Activated T-cell treated with anti-CD3 and anti-CD28 coated beads, Interleukin-2, amount 50 U/mL, for 48 hours (primary cell): ENCODE results near the gene NR2F6.
"Not testable (repeated sequence)": the region's sequence is repeated elsewhere in the genome, so short reads cannot be mapped to it uniquely, and the experiment has no call there.

ENCODE experiments used
- DNase-seq, 2 experiments: peaks; one replicate each; pipeline ENCODE4 v3.0.0-alpha.2; 2020

The NR2F6 gene

DNA sequence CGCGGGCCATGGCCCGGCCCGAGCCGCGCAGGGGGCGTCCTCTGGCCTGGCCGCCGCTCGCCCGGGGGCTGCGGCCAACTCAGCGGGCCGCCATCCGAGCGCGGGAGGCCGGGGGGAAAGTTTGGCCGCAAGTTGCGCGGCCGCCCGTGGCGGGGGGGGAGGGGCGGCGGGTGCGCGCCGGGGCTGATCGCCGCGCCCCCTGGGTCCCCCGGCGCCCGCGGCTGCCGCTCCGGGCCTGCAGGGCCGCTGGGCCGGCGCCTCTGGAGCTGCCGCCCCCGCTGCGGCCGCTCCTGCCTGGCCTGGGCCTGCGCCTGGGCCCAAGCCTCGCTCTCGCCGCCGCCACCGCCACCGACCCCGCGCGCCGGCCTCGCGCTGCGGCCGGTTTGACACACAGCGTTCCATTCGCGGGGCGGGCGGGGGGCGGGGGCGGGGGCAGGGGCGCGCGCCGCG, at the start of gene NR2F6:
NR2F6 (minus strand) TSS at position 385 of the 450 bp plus-strand sequence. CDS start 699 bp downstream, outside the sequence.
- no peak for DNase-seq

GRCh38 chr19:17294051-17294891, 48.6 kb upstream of the NR2F6 start:
- peak; percentile 80 to 83 for DNase-seq

- no peak for DNase-seq
These were observed 47.9 kb upstream of the NR2F6 start for GRCh38 chr19:17293605-17294004.

DNA sequence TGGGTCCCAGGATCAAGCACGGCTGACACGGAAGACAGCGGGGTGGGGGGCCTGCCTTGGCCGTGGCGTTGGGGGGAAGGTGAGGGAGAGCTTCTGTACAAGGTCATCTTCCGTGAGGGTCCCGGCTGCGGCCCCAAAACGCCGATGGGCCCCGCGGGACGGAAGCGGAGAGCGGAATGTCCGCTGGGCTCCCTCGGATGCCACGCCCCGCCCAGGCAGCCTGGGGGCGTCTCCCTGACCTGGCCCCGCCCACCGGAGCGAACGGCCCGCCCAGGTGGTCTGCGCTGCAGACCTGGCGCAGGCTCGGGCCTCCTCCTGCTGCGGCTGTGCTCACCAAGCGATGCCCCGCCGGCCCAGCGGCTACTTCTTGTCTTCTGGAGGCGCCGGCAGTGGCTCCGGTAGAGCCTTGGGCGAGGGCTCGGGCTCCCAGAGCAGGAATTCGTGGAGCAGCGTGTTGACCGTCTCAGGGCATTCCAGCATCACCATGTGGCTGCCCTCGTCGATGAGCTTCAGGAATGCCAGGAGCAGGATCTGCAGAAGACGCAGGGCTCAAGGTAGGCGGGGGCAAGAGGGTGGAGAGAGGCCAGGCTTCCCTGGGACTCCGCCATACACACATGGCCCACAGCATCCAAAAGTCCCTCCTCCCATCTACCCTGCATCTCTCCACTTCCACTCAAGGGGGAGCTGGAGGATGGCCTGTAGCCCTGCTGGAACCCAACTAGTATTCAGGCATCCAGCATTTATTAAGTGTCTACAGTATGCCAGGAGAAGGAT, 46.8 kb upstream of the NR2F6 start:
- DNase-seq = peak; percentile 91 to 92

- peak; percentile 72 to 81 for DNase-seq
These were observed 43.8 kb upstream of the NR2F6 start for GRCh38 chr19:17289489-17289888.

DNA sequence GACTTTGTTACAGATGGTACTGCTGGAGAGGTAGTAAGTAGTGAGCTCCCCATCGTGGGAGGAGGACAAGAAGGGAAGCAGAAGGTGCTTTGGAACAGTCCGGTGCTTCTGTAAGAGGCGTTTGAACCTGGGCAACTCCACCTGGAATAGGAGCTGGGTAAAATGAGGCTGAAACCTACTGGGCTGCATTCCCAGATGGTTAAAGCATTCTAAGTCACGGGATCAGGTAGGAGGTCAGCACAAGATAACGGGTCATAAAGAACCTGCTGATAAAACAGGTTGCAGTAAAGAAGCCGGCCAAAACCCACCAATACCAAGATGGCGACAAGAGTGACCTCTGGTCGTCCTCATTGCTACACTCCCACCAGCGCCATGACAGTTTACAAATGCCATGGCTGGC, 41.0 kb upstream of the NR2F6 start:
- DNase-seq = no peak

GRCh38 chr19:17286263-17286662, 40.5 kb upstream of the NR2F6 start:
- DNase-seq = no peak

DNA sequence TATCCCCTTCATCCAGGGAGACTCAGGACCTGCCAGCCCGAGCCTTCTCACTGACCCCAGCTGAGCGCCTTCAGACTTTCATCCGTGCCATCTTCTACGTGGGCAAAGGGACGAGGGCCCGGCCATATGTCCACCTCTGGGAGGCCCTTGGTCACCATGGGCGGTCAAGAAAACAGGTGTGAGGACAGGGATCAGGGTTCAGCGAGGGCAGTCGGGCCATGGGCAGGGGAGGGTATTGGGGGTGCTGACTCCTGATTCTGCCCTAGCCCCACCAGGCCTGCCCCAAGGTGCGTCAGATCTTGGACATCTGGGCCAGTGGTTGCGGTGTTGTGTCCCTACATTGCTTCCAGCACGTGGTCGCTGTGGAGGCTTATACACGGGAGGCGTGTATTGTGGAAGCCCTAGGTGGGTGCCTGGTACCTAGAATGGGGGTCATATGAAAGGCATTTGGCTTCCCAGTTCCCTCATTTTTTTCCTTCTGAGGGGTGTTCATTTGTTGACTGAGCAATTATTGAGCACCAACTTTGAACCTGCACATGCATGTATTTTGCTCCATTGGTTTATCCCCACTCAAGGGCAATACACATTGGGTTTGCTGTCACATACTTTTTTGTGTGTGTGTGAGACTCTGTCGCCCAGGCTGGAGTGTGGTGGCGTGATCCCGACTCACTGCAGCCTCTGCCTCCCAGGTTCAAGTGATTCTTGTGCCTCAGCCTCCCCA, 39.9 kb upstream of the NR2F6 start:
- DNase-seq = no peak

- no peak for DNase-seq
These were observed 37.8 kb upstream of the NR2F6 start for GRCh38 chr19:17283504-17283996.

DNA sequence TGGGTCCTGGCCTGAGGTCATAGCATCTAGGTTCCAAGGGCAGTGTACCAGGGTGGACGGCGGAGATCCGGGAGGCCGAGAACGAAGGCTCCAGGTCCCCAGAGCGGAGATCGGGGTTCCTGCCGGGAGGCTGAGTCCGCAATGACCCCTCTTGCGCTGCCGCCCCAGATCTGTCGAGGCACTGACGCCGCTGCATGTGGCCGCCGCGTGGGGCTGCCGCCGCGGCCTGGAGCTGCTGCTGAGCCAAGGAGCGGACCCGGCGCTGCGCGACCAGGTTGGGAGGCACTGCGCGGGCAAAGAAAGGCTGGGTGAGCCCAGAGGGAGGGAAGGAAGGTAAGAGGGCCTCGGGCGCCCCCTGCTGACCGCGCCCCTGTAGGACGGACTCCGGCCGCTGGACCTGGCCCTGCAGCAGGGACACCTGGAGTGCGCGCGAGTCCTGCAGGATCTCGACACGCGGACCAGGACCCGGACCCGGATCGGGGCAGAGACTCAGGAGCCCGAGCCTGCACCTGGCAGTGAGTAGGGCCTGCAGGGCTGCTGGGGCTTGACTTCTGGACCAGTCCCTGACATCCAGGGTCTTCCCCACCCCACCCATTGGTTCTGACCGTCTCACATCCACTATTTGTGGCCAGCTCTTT, 36.9 kb upstream of the NR2F6 start:
- peak; percentile 84 to 89 for DNase-seq

- DNase-seq = peak; percentile 58 to 68
These were observed 35.9 kb upstream of the NR2F6 start, which contains the start of gene ANKLE1 for GRCh38 chr19:17281391-17282304. ANKLE1 (plus strand) TSS chr19:17281901; CDS start chr19:17281921, 20 bp downstream.

- DNase-seq = no peak
These were observed 33.7 kb upstream of the NR2F6 start for GRCh38 chr19:17279436-17279835.

DNA sequence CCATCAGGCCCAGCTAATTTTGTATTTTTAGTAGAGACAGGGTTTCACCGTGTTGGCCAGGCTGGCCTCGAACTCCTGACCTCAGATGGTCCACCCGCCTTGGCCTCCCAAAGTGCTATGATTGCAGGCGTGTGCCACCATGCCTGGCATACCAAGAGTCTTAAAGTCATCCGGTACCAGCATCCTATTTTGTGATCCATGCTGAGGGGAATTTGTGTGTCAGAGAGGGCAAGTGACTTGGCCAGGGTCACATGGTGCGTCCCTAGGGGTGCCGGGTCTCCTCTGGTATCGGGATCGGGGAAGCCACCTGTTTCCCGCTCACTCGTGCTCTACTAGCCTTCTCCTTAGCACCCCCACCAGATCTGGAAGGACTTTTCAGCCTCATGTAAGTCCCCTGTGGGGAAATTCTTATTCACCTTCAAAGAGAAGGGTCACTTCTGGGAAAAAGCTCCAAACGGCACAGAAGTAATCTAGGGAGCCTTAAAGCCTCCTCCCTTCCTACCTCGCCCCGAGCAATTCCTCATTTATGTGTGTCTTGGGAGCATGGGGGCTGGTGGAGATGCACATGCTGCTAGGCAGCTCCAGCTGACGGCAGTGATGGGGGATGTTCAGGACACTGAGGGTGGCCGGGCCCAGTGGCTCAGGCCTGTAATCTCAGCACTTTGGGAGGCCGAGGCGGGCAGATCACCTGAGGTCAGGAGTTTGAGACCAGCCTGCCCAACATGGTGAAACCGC, 29.9 kb upstream of the NR2F6 start:
- no peak for DNase-seq

GRCh38 chr19:17274892-17275291, 29.2 kb upstream of the NR2F6 start:
- not testable (repeated sequence) for DNase-seq

DNA sequence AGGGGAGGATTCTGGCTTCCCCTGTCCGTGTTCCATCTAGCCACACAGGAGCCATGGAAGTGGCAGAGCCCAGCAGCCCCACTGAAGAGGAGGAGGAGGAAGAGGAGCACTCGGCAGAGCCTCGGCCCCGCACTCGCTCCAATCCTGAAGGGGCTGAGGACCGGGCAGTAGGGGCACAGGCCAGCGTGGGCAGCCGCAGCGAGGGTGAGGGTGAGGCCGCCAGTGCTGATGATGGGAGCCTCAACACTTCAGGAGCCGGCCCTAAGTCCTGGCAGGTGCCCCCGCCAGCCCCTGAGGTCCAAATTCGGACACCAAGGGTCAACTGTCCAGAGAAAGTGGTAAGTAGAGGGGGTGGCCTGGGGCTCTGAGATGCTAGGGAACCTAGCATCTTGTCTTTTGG, 23.0 kb upstream of the NR2F6 start:
- DNase-seq = no peak

DNA sequence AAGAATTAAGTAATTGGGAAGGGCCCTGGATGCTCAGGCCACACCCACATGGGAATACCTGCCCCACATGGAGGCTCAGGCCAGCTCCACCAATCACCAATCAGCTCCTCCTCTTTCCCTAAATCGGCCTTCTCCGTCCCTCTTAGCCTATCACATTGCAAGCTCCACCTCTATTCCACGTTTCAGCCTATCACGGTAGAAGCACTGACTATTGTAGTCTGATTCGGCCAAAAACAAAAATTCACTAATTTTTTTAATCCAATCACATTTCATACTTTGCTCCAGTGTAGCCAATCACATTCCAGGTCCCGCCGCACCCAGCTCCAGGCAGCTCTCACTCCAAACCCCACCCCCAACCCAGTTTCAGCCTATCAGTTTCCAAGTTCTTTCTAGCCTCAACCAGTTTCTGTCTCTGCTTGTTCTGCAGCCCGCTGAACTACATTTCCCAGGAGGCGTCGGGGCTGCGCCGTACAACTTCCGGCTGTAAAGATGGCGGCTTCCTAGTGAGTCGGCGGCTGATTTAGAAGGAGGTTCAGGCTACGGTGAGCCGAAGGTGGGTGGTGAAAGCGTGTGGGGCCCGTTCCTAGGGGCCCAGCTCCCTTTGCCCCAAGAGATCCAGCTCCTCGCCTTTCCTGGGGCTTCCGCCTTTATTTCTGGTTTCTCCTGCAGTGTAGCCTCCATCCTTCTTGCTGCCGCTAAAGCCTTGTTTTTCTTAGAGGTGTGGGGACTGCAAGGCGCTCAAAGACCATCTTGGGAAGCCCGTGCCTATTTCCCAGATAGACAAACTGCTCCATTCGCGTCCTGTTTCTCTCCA, 21.5 kb upstream of the NR2F6 start, which contains the start of gene BABAM1:
BABAM1 (plus strand) TSS at position 469 of the 814 bp plus-strand sequence. CDS start 1,364 bp downstream, outside the sequence.
- peak; percentile 92 to 94 for DNase-seq

DNA sequence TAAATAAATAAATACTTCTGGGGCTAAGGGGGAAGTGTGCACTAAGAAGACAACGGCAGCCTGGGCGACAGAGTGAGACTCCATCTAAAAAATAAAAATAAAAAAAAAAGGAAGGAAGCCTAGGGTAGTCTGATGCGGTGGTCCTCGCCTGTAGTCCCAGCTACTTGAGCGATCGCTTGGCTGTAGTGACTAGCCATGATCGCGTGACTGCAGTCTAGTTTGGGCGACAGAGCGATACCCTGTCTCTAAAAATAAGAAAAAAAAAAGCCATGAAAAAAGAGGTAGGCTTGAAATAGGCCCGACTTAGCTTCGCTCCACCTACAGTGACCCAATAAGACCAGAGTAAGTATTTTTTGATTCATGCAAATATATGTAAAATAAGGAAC, 20.9 kb upstream of the NR2F6 start:
- DNase-seq = no peak

GRCh38 chr19:17266026-17266425, 20.3 kb upstream of the NR2F6 start:
- no peak for DNase-seq

GRCh38 chr19:17264641-17264979, 18.9 kb upstream of the NR2F6 start, which contains the start of gene USHBP1:
USHBP1 (minus strand) TSS chr19:17264745; CDS start chr19:17264299, 446 bp downstream.
- DNase-seq = no peak
